Measurements from ENCODE around the gene PPARG. TPM values are rescaled to one million over a fixed set of nuclear protein-coding genes. Genes with fewer than 3 reads are reported as not detected.

Gene PPARG
- polyA plus RNA-seq, 2 of the 4 experiments (the other 2 are of a cell fraction), result 38.9 to 43.1 TPM

DNA sequence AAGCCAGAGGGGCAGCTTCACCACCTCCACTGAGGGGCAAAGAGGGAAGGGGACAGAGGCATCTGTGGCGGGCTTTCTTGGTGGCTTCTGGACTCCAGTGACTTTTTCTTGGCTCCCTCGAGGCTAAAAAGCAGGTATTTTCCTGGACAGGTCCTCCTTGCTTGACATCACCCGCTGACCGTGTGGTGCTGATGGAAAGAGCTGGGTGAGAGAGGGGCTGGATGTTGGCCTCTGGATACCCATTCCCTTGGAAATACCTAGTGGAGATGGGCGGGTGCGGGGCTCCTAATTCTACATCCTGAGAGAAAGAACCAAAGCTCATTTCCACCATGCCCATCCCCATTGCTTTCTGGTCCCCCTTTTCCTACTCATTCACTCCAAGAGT lies 148.3 kb downstream of the PPARG start (continued):
- TF ChIP-seq, protein P1, sequence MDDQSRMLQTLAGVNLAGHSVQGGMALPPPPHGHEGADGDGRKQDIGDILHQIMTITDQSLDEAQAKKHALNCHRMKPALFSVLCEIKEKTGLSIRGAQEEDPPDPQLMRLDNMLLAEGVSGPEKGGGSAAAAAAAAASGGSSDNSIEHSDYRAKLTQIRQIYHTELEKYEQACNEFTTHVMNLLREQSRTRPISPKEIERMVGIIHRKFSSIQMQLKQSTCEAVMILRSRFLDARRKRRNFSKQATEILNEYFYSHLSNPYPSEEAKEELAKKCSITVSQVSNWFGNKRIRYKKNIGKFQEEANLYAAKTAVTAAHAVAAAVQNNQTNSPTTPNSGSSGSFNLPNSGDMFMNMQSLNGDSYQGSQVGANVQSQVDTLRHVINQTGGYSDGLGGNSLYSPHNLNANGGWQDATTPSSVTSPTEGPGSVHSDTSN (IDR thresholded peaks at IDR 0.05), result no peak
- TF ChIP-seq EP300 (IDR thresholded peaks at IDR 0.05), result no peak
- TF ChIP-seq USF2 (IDR thresholded peaks at IDR 0.05), result no peak

DNA sequence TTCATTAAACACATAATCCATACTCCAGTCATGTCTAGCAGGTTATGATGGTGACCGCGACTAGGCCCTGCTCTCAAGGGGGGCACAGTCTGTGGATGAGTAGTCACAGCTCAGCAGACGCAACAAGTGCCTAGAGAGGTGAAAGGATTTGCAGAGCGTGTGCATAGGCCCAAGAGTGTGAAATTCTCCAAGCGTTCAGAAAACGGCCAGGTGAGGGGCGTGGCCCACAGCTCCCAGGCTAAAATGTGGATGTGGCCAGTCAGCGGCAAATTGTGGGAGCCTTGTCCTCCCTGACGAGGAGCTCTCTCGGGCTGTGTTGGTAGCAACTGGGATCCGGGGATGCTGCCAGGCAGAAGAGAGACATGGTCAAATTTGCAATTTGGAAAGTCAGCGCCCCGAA lies 149.0 kb downstream of the PPARG start:
- DNase-seq (ENCODE audit: low read depth in 1 of 2, low spot score in 1 of 2) (no peak), ATAC-seq (no peak), FAIRE-seq (no peak)
- Histone ChIP-seq H3K4me1 (no peaks in the 10 kb centered on the region), H3K9me3 (no peaks in the 10 kb centered on the region), H3K4me2 (no peak overlapping the region), H3K4me3 (no peak overlapping the region), H3K27ac (no peak overlapping the region)
- ChIA-PET CTCF (interaction anchor here (1.4 to 2.4 kb wide), 5 partner anchors 9 to 306 kb away, joined by 3 to 13 read pairs (median 6); no protein-coding TSS in a partner anchor), POLR2A (no interaction called here)
- TF ChIP-seq CBX8 (IDR thresholded peaks at IDR 0.05) (no peak), NPAS2 (CRISPR knock-in tag; IDR thresholded peaks at IDR 0.05; ENCODE audit: borderline replicate concordance) (no peak), POLR2AphosphoS2 (conservative IDR thresholded peaks at IDR 0.05; ENCODE audit: low read length) (no peak), RNF2 (IDR thresholded peaks at IDR 0.05; ENCODE audit: borderline replicate concordance, low read depth) (no peak), EP300 (IDR thresholded peaks at IDR 0.05) (no peak), HOXB5 (CRISPR knock-in tag; IDR thresholded peaks at IDR 0.05) (no peak), SMC3 (IDR thresholded peaks at IDR 0.05) (no peak)
- TF ChIP-seq, protein P2, sequence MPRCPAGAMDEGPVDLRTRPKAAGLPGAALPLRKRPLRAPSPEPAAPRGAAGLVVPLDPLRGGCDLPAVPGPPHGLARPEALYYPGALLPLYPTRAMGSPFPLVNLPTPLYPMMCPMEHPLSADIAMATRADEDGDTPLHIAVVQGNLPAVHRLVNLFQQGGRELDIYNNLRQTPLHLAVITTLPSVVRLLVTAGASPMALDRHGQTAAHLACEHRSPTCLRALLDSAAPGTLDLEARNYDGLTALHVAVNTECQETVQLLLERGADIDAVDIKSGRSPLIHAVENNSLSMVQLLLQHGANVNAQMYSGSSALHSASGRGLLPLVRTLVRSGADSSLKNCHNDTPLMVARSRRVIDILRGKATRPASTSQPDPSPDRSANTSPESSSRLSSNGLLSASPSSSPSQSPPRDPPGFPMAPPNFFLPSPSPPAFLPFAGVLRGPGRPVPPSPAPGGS (IDR thresholded peaks at IDR 0.05), result no peak
- 96% methylated on average over 13 of the region's 13 CpGs for WGBS (ENCODE audit: missing lambda C conversion rate)

DNA sequence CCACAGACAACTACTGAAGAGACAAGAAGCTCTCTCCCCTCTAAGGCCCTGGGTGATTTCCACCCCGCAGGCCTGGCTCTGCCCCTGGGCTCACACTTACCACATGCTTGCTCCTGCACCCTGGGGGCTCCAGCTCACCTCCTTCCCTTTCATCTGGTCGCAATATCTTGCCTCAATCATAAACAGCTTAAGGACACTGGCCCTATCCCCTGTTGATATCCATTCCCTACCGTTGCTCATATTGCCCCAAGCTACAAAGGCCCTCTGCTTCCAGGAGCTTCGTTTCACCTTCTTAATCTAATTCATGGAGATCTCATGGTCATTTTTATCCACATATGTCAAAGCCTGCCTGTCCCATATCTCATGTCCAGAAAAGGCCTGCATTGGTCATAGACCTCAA lies 149.4 kb downstream of the PPARG start:
- DNase-seq (ENCODE audit: low read depth in 1 of 2, low spot score in 1 of 2) (no peak), FAIRE-seq (no peak), ATAC-seq (no peak; a peak in 1 of 6 replicates)
- ChIA-PET CTCF (interaction anchor here (1.4 to 2.4 kb wide), 5 partner anchors 10 to 306 kb away, joined by 3 to 13 read pairs (median 6); no protein-coding TSS in a partner anchor), POLR2A (no interaction called here)
- 79% methylated on average over 4 of the region's 4 CpGs for whole genome bisulfite sequencing (ENCODE audit: missing lambda C conversion rate)
- Histone ChIP-seq H3K4me1 (no peaks in the 10 kb centered on the region), H3K4me2 (no peak overlapping the region), H3K9me3 (no peaks in the 10 kb centered on the region), H3K4me3 (no peak overlapping the region), H3K27ac (no peak overlapping the region)
- TF ChIP-seq CHD2 (IDR thresholded peaks at IDR 0.05; ENCODE audit: low read length, partially characterized antibody) (no peak), KDM1A (IDR thresholded peaks at IDR 0.05; ENCODE audit: low read depth) (no peak), FOSB (CRISPR knock-in tag; IDR thresholded peaks at IDR 0.05) (no peak), EHF (CRISPR knock-in tag; IDR thresholded peaks at IDR 0.05) (no peak), GATA3 (IDR thresholded peaks at IDR 0.05; ENCODE audit: borderline replicate concordance) (no peak), CBX2 (IDR thresholded peaks at IDR 0.05; ENCODE audit: borderline replicate concordance, low read depth) (no peak), EHMT2 (IDR thresholded peaks at IDR 0.05; ENCODE audit: low read depth) (no peak), ZNF302 (CRISPR knock-in tag; IDR thresholded peaks at IDR 0.05) (no peak), E2F6 (IDR thresholded peaks at IDR 0.05; ENCODE audit: borderline replicate concordance, low read depth) (no peak), ZC3H11A (IDR thresholded peaks at IDR 0.05) (no peak), RFX5 (IDR thresholded peaks at IDR 0.05) (no peak), JUNB (IDR thresholded peaks at IDR 0.05) (no peak)
- TF ChIP-seq, protein P3, sequence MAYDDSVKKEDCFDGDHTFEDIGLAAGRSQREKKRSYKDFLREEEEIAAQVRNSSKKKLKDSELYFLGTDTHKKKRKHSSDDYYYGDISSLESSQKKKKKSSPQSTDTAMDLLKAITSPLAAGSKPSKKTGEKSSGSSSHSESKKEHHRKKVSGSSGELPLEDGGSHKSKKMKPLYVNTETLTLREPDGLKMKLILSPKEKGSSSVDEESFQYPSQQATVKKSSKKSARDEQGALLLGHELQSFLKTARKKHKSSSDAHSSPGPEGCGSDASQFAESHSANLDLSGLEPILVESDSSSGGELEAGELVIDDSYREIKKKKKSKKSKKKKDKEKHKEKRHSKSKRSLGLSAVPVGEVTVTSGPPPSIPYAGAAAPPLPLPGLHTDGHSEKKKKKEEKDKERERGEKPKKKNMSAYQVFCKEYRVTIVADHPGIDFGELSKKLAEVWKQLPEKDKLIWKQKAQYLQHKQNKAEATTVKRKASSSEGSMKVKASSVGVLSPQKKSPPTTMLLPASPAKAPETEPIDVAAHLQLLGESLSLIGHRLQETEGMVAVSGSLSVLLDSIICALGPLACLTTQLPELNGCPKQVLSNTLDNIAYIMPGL (CRISPR knock-in tag; IDR thresholded peaks at IDR 0.05; ENCODE audit: borderline replicate concordance), result no peak
